ENCODE results near the gene SPPL2A.

DNA sequence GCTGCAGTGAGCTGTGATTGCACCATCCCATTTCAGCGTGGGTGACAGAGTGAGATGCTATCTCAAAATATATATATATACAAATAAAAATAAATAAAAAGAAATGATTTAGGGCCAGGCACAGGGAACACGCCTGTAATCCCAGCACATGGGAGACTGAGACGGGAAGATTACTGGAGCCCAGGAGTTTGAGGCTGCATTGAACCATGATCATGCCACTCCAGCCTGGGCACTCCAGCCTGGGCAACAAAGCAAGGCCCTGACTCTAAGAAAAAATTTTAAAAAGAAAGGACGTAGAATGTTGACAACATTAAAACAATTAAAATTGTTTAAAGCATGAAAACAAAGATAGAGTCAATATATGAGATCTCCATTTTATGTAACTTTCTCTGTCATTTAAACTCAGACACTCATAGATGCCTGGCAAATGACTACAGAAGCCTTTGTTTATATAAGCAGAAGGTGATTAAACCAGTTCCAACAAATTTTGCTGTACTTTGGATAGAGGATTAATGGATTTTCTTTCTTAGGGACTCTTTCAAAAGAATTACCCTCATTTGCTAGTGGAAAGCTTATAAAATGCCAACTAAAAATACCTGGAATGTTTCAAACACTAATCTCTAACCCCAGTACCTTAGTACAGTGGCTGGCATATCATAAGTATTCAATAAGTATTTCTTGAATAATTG, 68.3 kb downstream of the SPPL2A start:
- TF ChIP-seq SP1 (CRISPR knock-in tag; conservative IDR thresholded peaks at IDR 0.05) (no peak), FOXJ3 (CRISPR knock-in tag; IDR thresholded peaks at IDR 0.05; ENCODE audit: borderline replicate concordance) (no peak), ELF4 (CRISPR knock-in tag; IDR thresholded peaks at IDR 0.05; ENCODE audit: low read depth) (no peak), CREB1 (CRISPR knock-in tag; IDR thresholded peaks at IDR 0.05) (no peak)
- TF ChIP-seq, protein P1, sequence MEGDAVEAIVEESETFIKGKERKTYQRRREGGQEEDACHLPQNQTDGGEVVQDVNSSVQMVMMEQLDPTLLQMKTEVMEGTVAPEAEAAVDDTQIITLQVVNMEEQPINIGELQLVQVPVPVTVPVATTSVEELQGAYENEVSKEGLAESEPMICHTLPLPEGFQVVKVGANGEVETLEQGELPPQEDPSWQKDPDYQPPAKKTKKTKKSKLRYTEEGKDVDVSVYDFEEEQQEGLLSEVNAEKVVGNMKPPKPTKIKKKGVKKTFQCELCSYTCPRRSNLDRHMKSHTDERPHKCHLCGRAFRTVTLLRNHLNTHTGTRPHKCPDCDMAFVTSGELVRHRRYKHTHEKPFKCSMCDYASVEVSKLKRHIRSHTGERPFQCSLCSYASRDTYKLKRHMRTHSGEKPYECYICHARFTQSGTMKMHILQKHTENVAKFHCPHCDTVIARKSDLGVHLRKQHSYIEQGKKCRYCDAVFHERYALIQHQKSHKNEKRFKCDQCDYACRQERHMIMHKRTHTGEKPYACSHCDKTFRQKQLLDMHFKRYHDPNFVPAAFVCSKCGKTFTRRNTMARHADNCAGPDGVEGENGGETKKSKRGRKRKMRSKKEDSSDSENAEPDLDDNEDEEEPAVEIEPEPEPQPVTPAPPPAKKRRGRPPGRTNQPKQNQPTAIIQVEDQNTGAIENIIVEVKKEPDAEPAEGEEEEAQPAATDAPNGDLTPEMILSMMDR (IDR thresholded peaks at IDR 0.05): no peak
- TF ChIP-seq, protein P2, sequence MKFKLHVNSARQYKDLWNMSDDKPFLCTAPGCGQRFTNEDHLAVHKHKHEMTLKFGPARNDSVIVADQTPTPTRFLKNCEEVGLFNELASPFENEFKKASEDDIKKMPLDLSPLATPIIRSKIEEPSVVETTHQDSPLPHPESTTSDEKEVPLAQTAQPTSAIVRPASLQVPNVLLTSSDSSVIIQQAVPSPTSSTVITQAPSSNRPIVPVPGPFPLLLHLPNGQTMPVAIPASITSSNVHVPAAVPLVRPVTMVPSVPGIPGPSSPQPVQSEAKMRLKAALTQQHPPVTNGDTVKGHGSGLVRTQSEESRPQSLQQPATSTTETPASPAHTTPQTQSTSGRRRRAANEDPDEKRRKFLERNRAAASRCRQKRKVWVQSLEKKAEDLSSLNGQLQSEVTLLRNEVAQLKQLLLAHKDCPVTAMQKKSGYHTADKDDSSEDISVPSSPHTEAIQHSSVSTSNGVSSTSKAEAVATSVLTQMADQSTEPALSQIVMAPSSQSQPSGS (CRISPR knock-in tag; IDR thresholded peaks at IDR 0.05; ENCODE audit: borderline replicate concordance, low read depth): no peak
- TF ChIP-seq, protein P3, sequence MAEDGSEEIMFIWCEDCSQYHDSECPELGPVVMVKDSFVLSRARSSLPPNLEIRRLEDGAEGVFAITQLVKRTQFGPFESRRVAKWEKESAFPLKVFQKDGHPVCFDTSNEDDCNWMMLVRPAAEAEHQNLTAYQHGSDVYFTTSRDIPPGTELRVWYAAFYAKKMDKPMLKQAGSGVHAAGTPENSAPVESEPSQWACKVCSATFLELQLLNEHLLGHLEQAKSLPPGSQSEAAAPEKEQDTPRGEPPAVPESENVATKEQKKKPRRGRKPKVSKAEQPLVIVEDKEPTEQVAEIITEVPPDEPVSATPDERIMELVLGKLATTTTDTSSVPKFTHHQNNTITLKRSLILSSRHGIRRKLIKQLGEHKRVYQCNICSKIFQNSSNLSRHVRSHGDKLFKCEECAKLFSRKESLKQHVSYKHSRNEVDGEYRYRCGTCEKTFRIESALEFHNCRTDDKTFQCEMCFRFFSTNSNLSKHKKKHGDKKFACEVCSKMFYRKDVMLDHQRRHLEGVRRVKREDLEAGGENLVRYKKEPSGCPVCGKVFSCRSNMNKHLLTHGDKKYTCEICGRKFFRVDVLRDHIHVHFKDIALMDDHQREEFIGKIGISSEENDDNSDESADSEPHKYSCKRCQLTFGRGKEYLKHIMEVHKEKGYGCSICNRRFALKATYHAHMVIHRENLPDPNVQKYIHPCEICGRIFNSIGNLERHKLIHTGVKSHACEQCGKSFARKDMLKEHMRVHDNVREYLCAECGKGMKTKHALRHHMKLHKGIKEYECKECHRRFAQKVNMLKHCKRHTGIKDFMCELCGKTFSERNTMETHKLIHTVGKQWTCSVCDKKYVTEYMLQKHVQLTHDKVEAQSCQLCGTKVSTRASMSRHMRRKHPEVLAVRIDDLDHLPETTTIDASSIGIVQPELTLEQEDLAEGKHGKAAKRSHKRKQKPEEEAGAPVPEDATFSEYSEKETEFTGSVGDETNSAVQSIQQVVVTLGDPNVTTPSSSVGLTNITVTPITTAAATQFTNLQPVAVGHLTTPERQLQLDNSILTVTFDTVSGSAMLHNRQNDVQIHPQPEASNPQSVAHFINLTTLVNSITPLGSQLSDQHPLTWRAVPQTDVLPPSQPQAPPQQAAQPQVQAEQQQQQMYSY (CRISPR knock-in tag; IDR thresholded peaks at IDR 0.05): no peak

All from WTC11 (cell line).